Colonic mucosa (tissue), 4 donors: Measurements from ENCODE around the gene TBCK. TPM values are rescaled to one million over a fixed set of nuclear protein-coding genes. Genes with fewer than 3 reads are reported as not detected.
"Not testable (repeated sequence)": the region's sequence is repeated elsewhere in the genome, so short reads cannot be mapped to it uniquely, and the experiment has no call there.

Experiments
- DNase-seq: peaks from one replicate; pipeline ENCODE4 v3.0.0-alpha.2; 2020
- H3K27ac ChIP-seq: fragments of 200-600 bp; one replicate; pipeline ENCODE4 v1.8.0; 2021
- H3K27me3 ChIP-seq: fragments of 200-600 bp; one replicate; pipeline ENCODE4 v1.8.0; 2021
- H3K36me3 ChIP-seq: fragments of 200-600 bp; one replicate; pipeline ENCODE4 v1.8.0; 2021
- H3K4me1 ChIP-seq: fragments of 200-600 bp; one replicate; pipeline ENCODE4 v1.8.0; 2021; ENCODE audit warnings: mild to moderate bottlenecking
- H3K4me3 ChIP-seq: fragments of 200-600 bp; one replicate; pipeline ENCODE4 v1.8.0; 2021
- H3K9ac ChIP-seq, 2 donors: one replicate each; pipeline ENCODE4 v1.7.0; 2013; ENCODE audit warnings: control low read depth in 2 of 2, low read depth in 2 of 2, low read length in 2 of 2
- H3K9me3 ChIP-seq: fragments of 200-600 bp; one replicate; pipeline ENCODE4 v1.8.0; 2021
- CTCF ChIP-seq: fragments of 200-600 bp; IDR thresholded peaks from one replicate; pipeline ENCODE4 v1.8.0; 2022; ENCODE audit warnings: antibody characterized with exemption, mild to moderate bottlenecking
- intact Hi-C: fragments of 100-400 bp; cut with DNase I; formaldehyde crosslinking; loops from one replicate; pipeline ENCODE4 v1.14.1; 2022
- total RNA-seq, 2 donors: library from RNA; stranded (reverse); fragmentation: NEBNext Ultra II Directional in 1 of 2; extraction: Animal tissue kit (Norgen Biotek cat#: 25700) in 1 of 2; gene quantifications; one replicate each; pipeline ENCODE4 v1.2.1, GENCODE V29; 2021
- donor health status: healthy.
- donor health status: DM: no; HTN: no; CAD: no.
- donor health status: DM: no; HTN: no; CAD: no.

The TBCK gene
- total RNA-seq, 2 donors from 2014 or later: 27.4 to 33.9 TPM

DNA sequence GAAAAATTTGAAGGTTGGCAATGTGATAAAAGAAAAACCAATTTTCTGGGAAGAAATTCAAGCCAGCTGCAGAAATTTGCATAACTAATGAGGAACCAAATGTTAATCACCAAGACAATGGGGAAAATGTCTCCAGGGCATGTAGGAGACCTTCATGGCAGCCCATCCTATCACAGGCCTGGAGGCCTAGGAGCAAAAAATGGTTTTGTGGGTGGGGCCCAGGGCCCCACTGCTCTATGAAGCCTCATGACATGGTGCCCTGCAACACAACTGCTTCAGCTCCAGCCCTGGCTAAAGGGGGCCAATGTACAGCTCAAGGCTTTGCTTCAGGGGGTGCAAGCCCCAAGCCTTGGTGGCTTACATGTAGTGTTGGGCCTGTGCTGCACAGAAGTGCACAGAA, 184.0 kb downstream of the TBCK start:
- no peak for TF ChIP-seq CTCF
- intact Hi-C loops: no loop called here
- DNase-seq: no peak
- Histone ChIP-seq H3K27me3 (no peaks in the 10 kb centered on the region), H3K27ac (no peak overlapping the region), H3K9ac (no peak overlapping the region), H3K4me1 (no peaks in the 10 kb centered on the region), H3K4me3 (no peak overlapping the region), H3K36me3 (no peaks in the 10 kb centered on the region), H3K9me3 (no peaks in the 10 kb centered on the region)

GRCh38 chr4:106126062-106126461, 189.9 kb downstream of the TBCK start:
- no peaks in the 10 kb centered on the region for H3K9me3 ChIP-seq
- no peaks in the 10 kb centered on the region for H3K36me3 ChIP-seq
- no peak for TF ChIP-seq CTCF
- H3K4me3 ChIP-seq: no peak overlapping the region
- intact Hi-C loops: no loop called here
- H3K4me1 ChIP-seq: no peaks in the 10 kb centered on the region
- H3K27me3 ChIP-seq: no peaks in the 10 kb centered on the region
- no peak overlapping the region for H3K27ac ChIP-seq
- no peak for DNase-seq
- no peak overlapping the region for H3K9ac ChIP-seq

GRCh38 chr4:106119949-106120555, 196.0 kb downstream of the TBCK start:
- H3K27me3 ChIP-seq, DNase-seq, H3K27ac ChIP-seq, H3K36me3 ChIP-seq, H3K4me1 ChIP-seq, H3K4me3 ChIP-seq, H3K9ac ChIP-seq, H3K9me3 ChIP-seq, intact Hi-C loops: not testable (repeated sequence)

GRCh38 chr4:106116025-106116424, 200.0 kb downstream of the TBCK start:
- Histone ChIP-seq H3K27me3 (no peaks in the 10 kb centered on the region), H3K27ac (no peak overlapping the region), H3K4me3 (no peak overlapping the region), H3K9ac (no peak overlapping the region), H3K36me3 (no peaks in the 10 kb centered on the region), H3K4me1 (no peaks in the 10 kb centered on the region), H3K9me3 (no peaks in the 10 kb centered on the region)
- intact Hi-C loops: no loop called here
- no peak for TF ChIP-seq CTCF
- no peak for DNase-seq

- Histone ChIP-seq H3K4me3 (no peak overlapping the region), H3K4me1 (no peaks in the 10 kb centered on the region), H3K27ac (no peak overlapping the region), H3K27me3 (no peaks in the 10 kb centered on the region), H3K9me3 (no peaks in the 10 kb centered on the region), H3K9ac (no peak overlapping the region), H3K36me3 (no peaks in the 10 kb centered on the region)
- no peak for TF ChIP-seq CTCF
- no peak for DNase-seq
- intact Hi-C loops: no loop called here
These were observed 201.7 kb downstream of the TBCK start for GRCh38 chr4:106114270-106114669.

DNA sequence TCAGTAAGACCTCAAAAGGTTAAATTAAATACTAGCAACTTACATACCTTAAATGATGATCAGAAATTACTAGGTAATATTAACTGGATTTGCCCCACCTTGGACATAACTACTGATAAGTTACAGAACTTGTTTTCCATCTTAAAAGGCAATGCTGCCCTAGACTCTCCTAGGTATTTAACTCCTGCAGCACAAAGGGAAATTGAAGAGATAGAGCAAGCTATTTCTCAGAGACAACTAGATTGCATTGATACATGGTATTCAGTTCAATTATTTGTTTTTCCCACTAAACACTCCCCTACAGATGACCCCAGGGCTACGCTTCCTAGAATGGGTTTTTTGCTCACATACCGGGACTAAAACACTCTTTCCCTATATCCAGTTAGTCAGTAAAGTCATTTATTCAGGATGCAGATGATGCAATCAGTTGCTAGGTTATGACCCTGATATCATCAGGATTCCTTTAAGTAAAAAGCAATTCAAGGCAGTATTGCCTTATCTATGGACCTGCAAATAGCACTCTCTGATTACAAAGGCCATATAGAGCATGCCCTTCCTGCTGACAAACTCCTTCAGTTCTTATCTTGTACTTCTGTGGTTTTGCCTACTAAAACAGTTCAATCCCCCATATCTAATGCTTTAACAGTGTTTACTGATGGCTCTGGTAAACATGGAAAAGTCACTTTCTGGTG, 204.1 kb downstream of the TBCK start:
- H3K9me3 ChIP-seq, intact Hi-C loops, H3K36me3 ChIP-seq, H3K27me3 ChIP-seq, DNase-seq, H3K4me1 ChIP-seq, H3K9ac ChIP-seq, H3K4me3 ChIP-seq, H3K27ac ChIP-seq: not testable (repeated sequence)
